Left lung (tissue), 10 donors: ENCODE measurements around the gene KRTAP10-8. TPM values are rescaled to one million over a fixed set of nuclear protein-coding genes. Genes with fewer than 3 reads are reported as not detected.
"Not testable (repeated sequence)": the region's sequence is repeated elsewhere in the genome, so short reads cannot be mapped to it uniquely, and the experiment has no call there.

Source experiments
- ATAC-seq: fragments of 200-7000 bp; cut with Tn5 transposase; one replicate; pipeline ENCODE4 v1.9.1; 2020; ENCODE audit warnings: moderate library complexity
- DNase-seq, 4 donors: peaks; one replicate each; pipeline ENCODE4 v3.0.0-alpha.2; 2013 to 2020
- H3K27ac ChIP-seq, 2 donors: fragments of 200-600 bp; sonication (generic) in 1 of 2; one replicate each; pipeline versions ENCODE4 v1.5.0 to v1.8.0; 2020 to 2021
- H3K27me3 ChIP-seq, 2 donors: fragments of 200-600 bp; sonication (generic) in 1 of 2; one replicate each; pipeline versions ENCODE4 v1.5.0 to v1.8.0; 2020 to 2021
- H3K36me3 ChIP-seq, 2 donors: fragments of 200-600 bp; sonication (generic) in 1 of 2; one replicate each; pipeline versions ENCODE4 v1.5.0 to v1.8.0; 2020 to 2021
- H3K4me1 ChIP-seq, 2 donors: fragments of 200-600 bp; one replicate each; pipeline ENCODE4 v1.8.0; 2021
- H3K4me3 ChIP-seq, 2 donors: fragments of 200-600 bp; sonication (generic) in 1 of 2; one replicate each; pipeline versions ENCODE4 v1.5.0 to v1.8.0; 2020 to 2021; ENCODE audit warnings: mild to moderate bottlenecking in 1 of 2
- H3K9me3 ChIP-seq, 2 donors: fragments of 200-600 bp; sonication (generic) in 1 of 2; one replicate each; pipeline versions ENCODE4 v1.5.0 to v1.8.0; 2020 to 2021
- CTCF ChIP-seq, 2 donors: fragments of 200-600 bp; sonication (generic) in 1 of 2; IDR thresholded peaks; one replicate each; pipeline versions ENCODE4 v1.5.0 to v1.8.0; 2021; ENCODE audit warnings: antibody characterized with exemption in 2 of 2
- intact Hi-C, 2 donors: fragments of 100-400 bp; cut with DNase I; formaldehyde crosslinking; loops; one replicate each; pipeline versions ENCODE4 v1.11.2 to v1.14.2; 2022
- polyA plus RNA-seq, 6 donors: library from polyadenylated mRNA; unstranded; fragments of 120-200 nt; gene quantifications; one replicate each; pipeline ENCODE4 v1.2.1, GENCODE V29; 2013; ENCODE audit not compliant: insufficient read length in 6 of 6
- total RNA-seq, 2 donors: library from RNA; stranded (reverse); fragmentation: NEBNext Ultra II Directional; extraction: Animal tissue kit (Norgen Biotek cat#: 25700); gene quantifications; one replicate each; pipeline ENCODE4 v1.2.1, GENCODE V29; 2021
- donor health status: DM: no; HTN: yes; CAD: no.
- donor health status: DM: no; HTN: no; CAD: no.

Gene KRTAP10-8
- total and polyA plus RNA-seq, 8 donors, result not detected

DNA sequence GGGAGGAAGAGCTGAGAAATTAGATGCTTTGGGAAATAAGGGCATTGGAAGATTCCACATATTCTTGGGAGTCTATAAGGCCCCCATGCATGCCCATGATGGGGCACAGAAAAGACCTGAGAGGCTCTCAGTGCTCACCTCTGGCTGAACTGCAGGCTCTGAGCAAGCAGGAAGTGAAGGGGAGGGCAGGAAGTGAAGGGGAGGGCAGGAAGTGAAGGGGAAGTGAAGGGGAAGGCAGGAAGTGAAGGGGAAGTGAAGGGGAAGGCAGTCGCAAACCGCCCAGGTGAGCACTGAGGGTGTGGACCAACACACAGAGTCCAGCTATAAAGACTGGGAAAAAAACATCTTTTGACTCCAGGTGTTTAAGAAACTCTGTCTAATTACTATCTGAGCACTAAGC, 18.6 kb downstream of the KRTAP10-8 start:
- Histone ChIP-seq H3K27ac (no peak overlapping the region), H3K36me3 (no peaks in the 10 kb centered on the region), H3K4me1 (no peaks in the 10 kb centered on the region), H3K4me3 (no peak overlapping the region), H3K9me3 (peaks cover 0 to 23% of the 10 kb centered on the region in 2 donors), H3K27me3 (peaks cover 0 to 27% of the 10 kb centered on the region in 2 donors)
- no peak for ATAC-seq
- no peak for TF ChIP-seq CTCF (IDR thresholded peaks at IDR 0.05)
- intact Hi-C loops, result no loop called here
- DNase-seq, result no peak

DNA sequence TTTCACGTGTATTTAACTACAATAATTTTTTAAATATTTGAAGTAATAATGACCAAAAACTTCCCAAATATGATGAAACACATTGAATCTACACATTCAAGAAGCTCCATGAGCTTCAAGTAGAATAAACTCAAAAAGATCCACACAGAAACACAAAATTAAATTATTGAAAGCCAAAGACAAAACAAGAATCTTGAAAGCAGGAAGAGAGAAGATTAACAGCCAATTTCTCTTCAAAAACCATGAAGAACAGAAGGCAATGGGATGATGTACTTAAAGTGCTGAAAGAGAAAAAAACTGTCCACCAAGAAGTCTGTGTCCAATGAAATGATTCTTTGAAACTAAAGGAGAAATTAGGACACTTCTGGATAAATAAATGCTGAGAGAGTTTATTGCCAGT, 20.2 kb downstream of the KRTAP10-8 start:
- ATAC-seq, result no peak
- Histone ChIP-seq H3K27ac (no peak overlapping the region), H3K4me3 (no peak overlapping the region), H3K9me3 (peaks cover 0 to 23% of the 10 kb centered on the region in 2 donors), H3K36me3 (no peaks in the 10 kb centered on the region), H3K27me3 (peaks cover 0 to 31% of the 10 kb centered on the region in 2 donors), H3K4me1 (no peaks in the 10 kb centered on the region)
- no peak for DNase-seq
- TF ChIP-seq CTCF (IDR thresholded peaks at IDR 0.05), result no peak
- intact Hi-C loops, result no loop called here

- Histone ChIP-seq H3K27ac (no peak overlapping the region), H3K4me1 (no peaks in the 10 kb centered on the region), H3K27me3 (peaks cover 0 to 28% of the 10 kb centered on the region in 2 donors), H3K4me3 (no peak overlapping the region), H3K36me3 (no peaks in the 10 kb centered on the region), H3K9me3 (peaks cover 0 to 24% of the 10 kb centered on the region in 2 donors)
- DNase-seq, result peak in 1 of 4 donors; percentile 39
- intact Hi-C loops, result no loop called here
- no peak for TF ChIP-seq CTCF (IDR thresholded peaks at IDR 0.05)
- ATAC-seq, result no peak
These were observed 24.5 kb downstream of the KRTAP10-8 start for GRCh38 chr21:44636209-44637017.

DNA sequence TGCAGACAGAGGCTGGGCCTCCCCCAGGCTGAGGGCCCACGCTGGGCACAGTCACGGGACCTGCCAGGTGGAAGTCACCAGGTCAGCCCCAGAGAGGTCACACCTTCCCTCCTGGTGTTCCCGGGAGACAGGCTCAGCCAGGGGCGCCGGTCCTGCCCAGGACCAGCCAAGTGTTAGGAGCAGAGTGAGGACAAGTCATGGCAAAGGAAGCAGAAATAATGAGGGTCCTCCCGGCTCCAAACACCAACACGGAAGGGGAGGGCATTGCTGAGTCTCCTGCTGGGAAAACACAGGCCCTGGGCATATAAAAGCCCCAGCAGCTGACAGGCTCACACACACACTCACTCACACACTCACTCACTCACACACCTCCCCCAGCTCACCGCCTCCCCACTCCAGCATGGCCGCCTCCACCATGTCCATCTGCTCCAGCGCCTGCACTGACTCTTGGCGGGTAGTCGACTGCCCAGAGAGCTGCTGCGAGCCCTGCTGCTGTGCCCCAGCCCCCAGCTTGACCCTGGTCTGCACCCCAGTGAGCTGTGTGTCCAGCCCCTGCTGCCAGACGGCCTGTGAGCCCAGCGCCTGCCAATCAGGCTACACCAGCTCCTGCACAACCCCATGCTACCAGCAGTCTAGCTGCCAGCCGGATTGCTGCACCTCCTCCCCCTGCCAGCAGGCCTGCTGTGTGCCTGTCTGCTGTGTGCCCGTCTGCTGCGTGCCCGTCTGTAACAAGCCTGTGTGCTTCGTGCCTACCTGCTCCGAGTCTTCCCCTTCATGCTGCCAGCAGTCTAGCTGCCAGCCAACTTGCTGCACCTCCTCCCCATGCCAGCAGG, 25.4 kb downstream of the KRTAP10-8 start, which contains the start of gene KRTAP10-10:
Gene KRTAP10-10 (plus strand): TSS at position 339 of the 833 bp plus-strand sequence. CDS start 62 bp downstream, at position 401.
- Histone ChIP-seq H3K4me1 (no peaks in the 10 kb centered on the region), H3K4me3 (no peak within 1 kb of the TSS), H3K9me3 (peaks cover 0 to 15% of the 10 kb centered on the region in 2 donors), H3K36me3 (no peaks in the 10 kb centered on the region), H3K27ac (no peak within 1 kb of the TSS), H3K27me3 (peaks cover 0 to 28% of the 10 kb centered on the region in 2 donors)
- no peak for TF ChIP-seq CTCF (IDR thresholded peaks at IDR 0.05)
- intact Hi-C loops, result no loop called here
- ATAC-seq (no peak), DNase-seq (peak in 1 of 4 donors; percentile 63)

DNA sequence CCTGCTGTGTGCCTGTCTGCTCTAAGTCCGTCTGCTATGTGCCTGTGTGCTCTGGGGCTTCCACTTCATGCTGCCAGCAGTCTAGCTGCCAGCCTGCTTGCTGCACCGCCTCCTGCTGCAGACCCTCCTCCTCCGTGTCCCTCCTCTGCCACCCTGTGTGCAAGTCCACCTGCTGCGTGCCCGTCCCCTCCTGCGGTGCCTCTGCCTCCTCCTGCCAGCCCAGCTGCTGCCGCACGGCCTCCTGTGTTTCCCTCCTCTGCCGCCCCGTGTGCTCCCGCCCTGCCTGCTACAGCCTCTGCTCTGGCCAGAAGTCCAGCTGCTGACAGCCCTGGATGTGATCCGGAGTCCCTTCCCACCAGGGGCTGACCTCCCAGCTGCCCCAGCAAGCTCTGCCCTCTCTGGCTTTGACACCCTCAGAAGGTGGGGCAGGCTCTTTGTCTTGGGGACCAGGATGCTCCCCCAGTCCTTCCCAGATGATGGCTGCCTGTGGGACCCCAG, 26.0 kb downstream of the KRTAP10-8 start:
- H3K9me3 ChIP-seq, H3K4me1 ChIP-seq, H3K36me3 ChIP-seq, ATAC-seq, H3K27ac ChIP-seq, intact Hi-C loops, H3K4me3 ChIP-seq: not testable (repeated sequence)
- peaks cover 0 to 28% of the 10 kb centered on the region in 2 donors for H3K27me3 ChIP-seq
- peak in 1 of 4 donors; percentile 53 for DNase-seq

- H3K4me3 ChIP-seq, H3K36me3 ChIP-seq, ATAC-seq, H3K27ac ChIP-seq, intact Hi-C loops, H3K9me3 ChIP-seq, H3K4me1 ChIP-seq, DNase-seq: not testable (repeated sequence)
- H3K27me3 ChIP-seq, result peaks cover 0 to 28% of the 10 kb centered on the region in 2 donors
These were observed 26.8 kb downstream of the KRTAP10-8 start for GRCh38 chr21:44638506-44639330.
